GM13976 (cell line): ENCODE measurements around the gene KIAA2012.

Source experiments
- DNase-seq: peaks from one replicate; pipeline ENCODE4 v3.0.0; 2012; ENCODE audit warnings: low spot score
- in situ Hi-C: fragments of 300-500 bp; cut with MboI; formaldehyde crosslinking; loops from one replicate; pipeline ENCODE4 v1.12.0; 2022; ENCODE audit warnings: low sequenced_read_pairs, mixed read lengths, inconsistent platforms; ENCODE audit not compliant: unreplicated experiment
- TF ChIP-seq, protein P1 (sequence below): IDR thresholded peaks from 2 replicates; pipeline ENCODE4 v1.5.1; 2012; ENCODE audit warnings: borderline replicate concordance, mild to moderate bottlenecking; ENCODE audit not compliant: insufficient read depth; ENCODE audit errors: extremely low read depth, missing control alignments, control extremely low read depth

The KIAA2012 gene

DNA sequence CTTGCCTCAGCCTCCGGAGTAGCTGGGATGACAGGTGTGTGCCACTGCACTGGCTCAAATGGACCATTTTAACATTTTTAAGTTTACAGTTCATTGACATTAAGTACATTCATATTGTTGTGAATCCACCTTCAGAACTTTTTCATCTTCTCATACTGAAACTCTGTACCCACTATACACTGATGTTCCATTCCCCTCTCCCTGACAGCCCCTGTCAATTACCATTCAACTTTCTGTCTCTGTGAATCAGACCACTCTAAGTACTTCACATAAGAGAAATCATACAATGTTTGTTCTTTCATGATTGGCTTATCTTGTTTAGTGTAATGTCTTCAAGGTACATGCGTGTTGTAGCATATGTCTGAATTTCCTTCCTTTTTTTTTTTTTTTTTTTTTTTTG lies 1.9 kb upstream of the KIAA2012 start:
- in situ Hi-C loops = no loop called here
- TF ChIP-seq, protein P1, sequence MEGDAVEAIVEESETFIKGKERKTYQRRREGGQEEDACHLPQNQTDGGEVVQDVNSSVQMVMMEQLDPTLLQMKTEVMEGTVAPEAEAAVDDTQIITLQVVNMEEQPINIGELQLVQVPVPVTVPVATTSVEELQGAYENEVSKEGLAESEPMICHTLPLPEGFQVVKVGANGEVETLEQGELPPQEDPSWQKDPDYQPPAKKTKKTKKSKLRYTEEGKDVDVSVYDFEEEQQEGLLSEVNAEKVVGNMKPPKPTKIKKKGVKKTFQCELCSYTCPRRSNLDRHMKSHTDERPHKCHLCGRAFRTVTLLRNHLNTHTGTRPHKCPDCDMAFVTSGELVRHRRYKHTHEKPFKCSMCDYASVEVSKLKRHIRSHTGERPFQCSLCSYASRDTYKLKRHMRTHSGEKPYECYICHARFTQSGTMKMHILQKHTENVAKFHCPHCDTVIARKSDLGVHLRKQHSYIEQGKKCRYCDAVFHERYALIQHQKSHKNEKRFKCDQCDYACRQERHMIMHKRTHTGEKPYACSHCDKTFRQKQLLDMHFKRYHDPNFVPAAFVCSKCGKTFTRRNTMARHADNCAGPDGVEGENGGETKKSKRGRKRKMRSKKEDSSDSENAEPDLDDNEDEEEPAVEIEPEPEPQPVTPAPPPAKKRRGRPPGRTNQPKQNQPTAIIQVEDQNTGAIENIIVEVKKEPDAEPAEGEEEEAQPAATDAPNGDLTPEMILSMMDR = no peak
- DNase-seq = no peak

DNA sequence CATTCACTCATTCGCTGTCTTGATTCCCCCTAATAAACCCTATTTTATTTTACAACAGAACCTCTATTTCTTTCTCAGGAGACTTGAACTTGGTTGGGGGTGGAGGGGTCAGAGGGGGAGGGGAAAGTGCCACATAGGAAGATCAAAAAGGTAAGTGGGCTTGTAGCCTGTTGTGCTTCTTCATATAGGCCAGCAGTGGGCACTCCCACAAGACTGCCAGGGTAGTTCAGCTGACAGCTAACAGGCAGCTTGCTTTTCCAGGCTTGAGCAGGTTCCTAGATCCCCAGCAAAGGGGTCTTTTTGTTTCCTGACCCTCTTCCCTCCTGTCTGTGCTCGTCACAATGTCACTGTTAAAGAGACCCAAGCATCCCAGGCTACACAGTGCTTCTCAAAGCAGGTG lies 829 bp upstream of the KIAA2012 start:
- TF ChIP-seq, protein P1 = no peak
- in situ Hi-C loops = no loop called here
- DNase-seq = no peak

DNA sequence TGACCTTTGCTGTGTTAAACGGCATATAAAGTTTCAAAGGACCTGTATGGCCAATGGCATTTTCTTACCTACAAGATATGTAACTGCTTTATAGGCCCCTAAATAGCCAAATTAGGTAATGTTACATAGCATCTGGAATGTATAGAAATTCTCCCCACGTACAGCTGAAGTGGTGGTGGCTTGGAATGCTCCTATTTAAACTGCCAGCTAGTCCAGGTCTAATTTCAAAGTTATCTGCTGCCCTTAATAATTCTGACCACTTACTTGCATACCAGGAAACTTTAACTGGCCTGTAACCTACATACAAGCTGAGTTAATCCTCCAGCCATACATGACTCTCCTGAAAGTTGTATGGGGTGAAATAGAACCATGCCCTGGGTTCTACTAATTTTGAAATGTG lies 1.3 kb downstream of the KIAA2012 start:
- DNase-seq = no peak
- TF ChIP-seq, protein P1 = no peak
- in situ Hi-C loops = no loop called here

DNA sequence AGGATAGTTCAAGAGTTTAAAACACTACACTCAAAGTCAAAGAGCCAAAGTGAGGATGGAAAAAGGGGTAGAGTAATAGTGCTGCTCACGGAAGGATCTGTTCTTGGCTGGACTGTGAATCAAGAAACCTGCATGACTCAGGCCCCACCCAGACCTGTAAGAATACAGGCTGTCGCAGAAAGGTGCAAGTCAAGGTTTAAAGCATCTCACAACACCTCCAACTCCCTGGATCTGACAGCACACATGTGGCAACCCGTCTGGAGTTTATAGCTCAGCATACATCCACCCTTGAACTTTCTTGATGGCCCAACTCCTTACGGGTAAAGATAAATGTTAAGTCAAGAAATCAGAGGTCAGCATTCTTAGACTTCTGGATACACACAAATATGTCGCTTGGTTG lies 6.3 kb downstream of the KIAA2012 start:
- no peak for DNase-seq
- TF ChIP-seq, protein P1 = no peak
- in situ Hi-C loops = no loop called here

DNA sequence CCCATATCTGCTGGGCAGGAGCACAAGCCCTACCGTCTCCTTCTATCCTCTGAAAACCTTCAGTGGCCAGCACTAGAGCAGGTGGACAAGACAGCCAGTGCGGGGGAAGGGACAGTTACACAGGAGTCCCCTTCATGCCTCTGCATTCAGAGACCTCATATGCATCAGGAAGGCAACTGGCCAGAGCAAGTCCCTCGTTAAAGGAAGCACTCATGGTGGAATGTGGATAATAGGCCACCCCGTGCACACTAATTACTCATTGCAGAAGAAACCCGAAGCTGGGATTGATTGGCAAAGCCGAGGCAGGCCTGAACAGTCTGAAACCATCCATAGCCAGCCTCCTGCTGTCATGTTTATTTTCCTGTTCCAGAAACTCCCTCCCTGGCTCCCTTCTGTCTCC lies 11.2 kb downstream of the KIAA2012 start:
- in situ Hi-C loops = no loop called here
- DNase-seq = no peak
- TF ChIP-seq, protein P1 = no peak

DNA sequence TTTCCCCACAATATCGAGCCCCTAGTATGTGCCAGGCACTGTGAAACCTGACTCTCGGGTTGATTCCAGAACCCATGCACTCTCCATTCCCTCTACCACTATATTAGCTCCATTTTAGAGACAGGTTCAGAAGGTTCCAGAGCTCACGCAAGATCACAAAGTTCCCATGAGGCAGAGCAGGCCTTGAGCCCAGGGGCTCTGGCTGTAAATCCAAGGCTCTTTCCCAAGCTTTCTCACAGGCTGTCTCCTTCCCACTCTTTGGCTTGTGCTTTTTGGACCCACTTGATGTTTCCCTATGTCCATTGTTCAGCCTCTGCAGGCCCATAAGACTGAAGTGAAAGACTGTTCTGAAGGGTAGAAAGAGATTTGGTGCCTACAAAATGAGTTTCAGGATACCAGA lies 15.7 kb downstream of the KIAA2012 start:
- in situ Hi-C loops = no loop called here
- no peak for DNase-seq
- TF ChIP-seq, protein P1 = no peak

DNA sequence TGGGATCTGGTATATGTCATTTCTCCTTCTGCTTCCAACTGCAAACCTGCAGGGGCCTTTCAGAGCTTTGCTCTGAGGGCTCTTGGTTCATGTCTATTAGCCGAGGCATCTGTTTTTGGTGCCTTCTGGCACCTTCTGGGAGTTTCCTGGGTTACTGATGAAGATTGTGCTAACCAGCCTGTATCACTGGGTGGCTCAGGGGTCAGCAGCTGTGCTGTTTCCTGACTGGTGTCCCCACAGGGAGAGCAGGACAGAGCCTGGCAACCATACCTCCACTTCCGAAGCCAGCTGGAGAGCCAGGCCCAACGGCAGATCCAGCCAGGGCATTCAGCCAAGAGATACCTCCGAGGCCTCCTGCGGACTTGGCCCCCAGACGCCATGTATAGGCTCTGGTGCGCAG lies 17.5 kb downstream of the KIAA2012 start:
- DNase-seq = no peak
- in situ Hi-C loops = no loop called here
- TF ChIP-seq, protein P1 = no peak
